Measurements from ENCODE around the gene FAM222B.

DNA sequence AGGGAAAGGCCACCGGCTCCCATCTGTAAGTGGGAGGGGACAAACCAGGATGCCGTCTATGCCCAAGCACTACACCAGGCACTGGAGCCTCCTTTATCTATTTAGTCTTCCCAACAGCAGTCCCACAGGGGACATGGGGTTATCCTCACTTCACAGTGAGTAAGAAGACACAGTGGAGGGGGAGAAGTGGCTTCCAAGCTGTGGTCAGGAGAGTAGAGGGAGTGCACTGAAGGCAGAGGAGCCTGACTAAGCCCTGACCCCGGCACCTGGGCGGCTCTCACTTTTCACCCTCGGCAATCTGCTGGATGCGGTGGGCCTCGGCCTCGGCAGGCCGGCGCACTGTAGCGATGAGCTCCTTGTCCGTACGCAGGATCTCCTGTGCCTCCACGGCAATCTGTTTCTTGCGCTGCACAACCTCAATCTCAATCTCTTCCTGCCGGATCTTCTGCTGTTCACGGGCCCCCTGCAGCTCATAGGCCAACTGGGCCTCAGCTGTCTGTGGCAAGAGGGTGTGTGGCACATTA lies 39.0 kb upstream of the FAM222B start:
- TF ChIP-seq POLR2A (IDR thresholded peaks at IDR 0.05) (no peak), POLR2AphosphoS5 (IDR thresholded peaks at IDR 0.05) (no peak)
- TF ChIP-seq, protein P1, sequence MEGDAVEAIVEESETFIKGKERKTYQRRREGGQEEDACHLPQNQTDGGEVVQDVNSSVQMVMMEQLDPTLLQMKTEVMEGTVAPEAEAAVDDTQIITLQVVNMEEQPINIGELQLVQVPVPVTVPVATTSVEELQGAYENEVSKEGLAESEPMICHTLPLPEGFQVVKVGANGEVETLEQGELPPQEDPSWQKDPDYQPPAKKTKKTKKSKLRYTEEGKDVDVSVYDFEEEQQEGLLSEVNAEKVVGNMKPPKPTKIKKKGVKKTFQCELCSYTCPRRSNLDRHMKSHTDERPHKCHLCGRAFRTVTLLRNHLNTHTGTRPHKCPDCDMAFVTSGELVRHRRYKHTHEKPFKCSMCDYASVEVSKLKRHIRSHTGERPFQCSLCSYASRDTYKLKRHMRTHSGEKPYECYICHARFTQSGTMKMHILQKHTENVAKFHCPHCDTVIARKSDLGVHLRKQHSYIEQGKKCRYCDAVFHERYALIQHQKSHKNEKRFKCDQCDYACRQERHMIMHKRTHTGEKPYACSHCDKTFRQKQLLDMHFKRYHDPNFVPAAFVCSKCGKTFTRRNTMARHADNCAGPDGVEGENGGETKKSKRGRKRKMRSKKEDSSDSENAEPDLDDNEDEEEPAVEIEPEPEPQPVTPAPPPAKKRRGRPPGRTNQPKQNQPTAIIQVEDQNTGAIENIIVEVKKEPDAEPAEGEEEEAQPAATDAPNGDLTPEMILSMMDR (IDR thresholded peaks at IDR 0.05) = no peak
